ENCODE results near the gene FAT1.

Gene FAT1

GRCh38 chr4:186650401-186651180 lies 73.1 kb downstream of the FAT1 start:
- TF ChIP-seq, protein P1, sequence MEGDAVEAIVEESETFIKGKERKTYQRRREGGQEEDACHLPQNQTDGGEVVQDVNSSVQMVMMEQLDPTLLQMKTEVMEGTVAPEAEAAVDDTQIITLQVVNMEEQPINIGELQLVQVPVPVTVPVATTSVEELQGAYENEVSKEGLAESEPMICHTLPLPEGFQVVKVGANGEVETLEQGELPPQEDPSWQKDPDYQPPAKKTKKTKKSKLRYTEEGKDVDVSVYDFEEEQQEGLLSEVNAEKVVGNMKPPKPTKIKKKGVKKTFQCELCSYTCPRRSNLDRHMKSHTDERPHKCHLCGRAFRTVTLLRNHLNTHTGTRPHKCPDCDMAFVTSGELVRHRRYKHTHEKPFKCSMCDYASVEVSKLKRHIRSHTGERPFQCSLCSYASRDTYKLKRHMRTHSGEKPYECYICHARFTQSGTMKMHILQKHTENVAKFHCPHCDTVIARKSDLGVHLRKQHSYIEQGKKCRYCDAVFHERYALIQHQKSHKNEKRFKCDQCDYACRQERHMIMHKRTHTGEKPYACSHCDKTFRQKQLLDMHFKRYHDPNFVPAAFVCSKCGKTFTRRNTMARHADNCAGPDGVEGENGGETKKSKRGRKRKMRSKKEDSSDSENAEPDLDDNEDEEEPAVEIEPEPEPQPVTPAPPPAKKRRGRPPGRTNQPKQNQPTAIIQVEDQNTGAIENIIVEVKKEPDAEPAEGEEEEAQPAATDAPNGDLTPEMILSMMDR (IDR thresholded peaks at IDR 0.05; ENCODE audit: insufficient read depth, low read depth, low read length, missing control alignments): no peak
- DNase-seq (ENCODE audit: low read depth): no peak
- no peak overlapping the region for H3K4me3 ChIP-seq (ENCODE audit: low read length)

DNA sequence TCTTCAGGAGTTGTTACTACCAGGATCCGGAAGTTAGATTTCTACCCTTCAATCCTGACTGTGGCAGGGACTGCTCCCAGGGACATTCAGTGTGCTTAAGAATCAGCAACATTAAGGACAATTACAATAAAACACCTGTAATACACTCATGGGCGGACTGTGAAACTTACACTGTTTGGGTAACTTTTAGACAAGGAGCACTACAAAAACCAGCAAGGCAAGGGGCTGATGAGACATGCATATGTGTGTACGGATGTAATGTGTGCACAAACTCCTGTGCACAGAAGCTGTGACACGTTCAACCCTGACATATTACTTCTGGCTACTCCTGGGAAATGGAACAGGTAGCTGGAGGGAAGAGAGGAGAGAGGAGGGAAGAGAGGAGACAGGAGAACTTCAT lies 75.8 kb downstream of the FAT1 start:
- TF ChIP-seq, protein P1 (IDR thresholded peaks at IDR 0.05; ENCODE audit: insufficient read depth, low read depth, low read length, missing control alignments): no peak
- H3K4me3 ChIP-seq (ENCODE audit: low read length): no peak overlapping the region
- DNase-seq (ENCODE audit: low read depth): no peak

GRCh38 chr4:186644737-186645261 lies 78.9 kb downstream of the FAT1 start:
- DNase-seq (ENCODE audit: low read depth): peak; percentile 28
- TF ChIP-seq, protein P1 (IDR thresholded peaks at IDR 0.05; ENCODE audit: insufficient read depth, low read depth, low read length, missing control alignments): no peak
- H3K4me3 ChIP-seq (ENCODE audit: low read length): no peak overlapping the region

- DNase-seq (ENCODE audit: low read depth): no peak
- TF ChIP-seq, protein P1 (IDR thresholded peaks at IDR 0.05; ENCODE audit: insufficient read depth, low read depth, low read length, missing control alignments): no peak
- no peak overlapping the region for H3K4me3 ChIP-seq (ENCODE audit: low read length)
Measured at GRCh38 chr4:186644311-186644638, 79.4 kb downstream of the FAT1 start.

DNA sequence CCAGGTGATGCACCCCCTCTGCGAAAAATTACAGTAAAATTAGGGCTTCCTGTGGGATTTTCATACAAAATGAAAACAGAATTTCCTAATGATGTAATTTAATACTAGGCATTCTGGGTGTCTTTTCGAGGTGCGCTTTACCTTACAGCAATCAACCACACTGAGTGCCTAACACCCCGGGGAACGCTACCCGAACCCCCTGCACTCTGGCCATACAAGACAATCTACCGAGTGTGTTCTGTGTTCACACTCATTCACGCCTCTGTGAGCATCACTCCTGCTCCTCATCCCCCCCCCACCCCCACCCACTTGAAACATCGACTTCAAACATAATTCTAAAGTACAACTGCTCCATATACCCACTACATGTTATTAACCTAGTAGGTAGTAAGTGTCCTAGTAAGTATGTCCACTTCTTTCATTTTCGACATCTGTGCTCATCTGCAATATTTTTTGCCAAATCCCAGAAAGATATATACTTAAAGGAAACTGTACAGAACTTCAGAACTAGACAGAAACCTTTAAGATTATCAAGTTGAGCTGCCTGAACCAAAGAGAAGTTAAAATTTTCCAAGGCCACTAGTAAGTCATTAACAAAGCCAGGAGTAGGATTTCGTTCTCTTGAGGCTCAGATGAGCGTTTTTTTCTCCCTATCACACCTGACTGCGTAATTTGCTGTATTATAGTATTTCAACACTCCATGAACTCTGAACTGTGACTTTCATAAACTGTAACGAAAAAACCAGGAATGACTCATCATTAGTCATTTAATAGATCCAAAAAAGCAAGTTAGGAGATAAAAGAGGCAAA lies 80.0 kb downstream of the FAT1 start:
- TF ChIP-seq, protein P1 (IDR thresholded peaks at IDR 0.05; ENCODE audit: insufficient read depth, low read depth, low read length, missing control alignments): no peak
- peak; percentile 83 for DNase-seq (ENCODE audit: low read depth)
- no peak overlapping the region for H3K4me3 ChIP-seq (ENCODE audit: low read length)

DNA sequence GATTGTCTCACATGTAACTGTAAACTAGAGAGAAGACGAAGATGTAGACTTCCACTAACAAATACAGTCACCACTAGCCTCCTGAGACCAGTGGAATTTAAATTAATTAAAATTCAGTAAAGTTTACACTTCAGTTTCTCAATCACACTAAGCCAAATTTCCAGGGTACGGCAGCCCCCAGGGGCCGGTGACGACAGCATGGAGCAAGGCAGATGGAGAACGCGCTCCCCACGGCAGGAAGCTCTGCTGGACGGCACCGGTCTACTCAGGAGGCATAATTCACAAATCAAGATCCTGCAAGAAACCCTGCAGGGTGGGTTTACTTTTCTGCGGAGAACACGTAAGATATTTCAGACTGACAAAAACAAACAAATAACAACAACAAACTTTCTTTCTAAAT lies 80.7 kb downstream of the FAT1 start:
- no peak for DNase-seq (ENCODE audit: low read depth)
- TF ChIP-seq, protein P1 (IDR thresholded peaks at IDR 0.05; ENCODE audit: insufficient read depth, low read depth, low read length, missing control alignments): no peak
- H3K4me3 ChIP-seq (ENCODE audit: low read length): no peak overlapping the region

All from epithelial cell of esophagus (primary cell).